ENCODE measurements around the gene ZNRF4.
"Not testable (repeated sequence)": the region's sequence is repeated elsewhere in the genome, so short reads cannot be mapped to it uniquely, and the experiment has no call there.

ZNRF4 gene

DNA sequence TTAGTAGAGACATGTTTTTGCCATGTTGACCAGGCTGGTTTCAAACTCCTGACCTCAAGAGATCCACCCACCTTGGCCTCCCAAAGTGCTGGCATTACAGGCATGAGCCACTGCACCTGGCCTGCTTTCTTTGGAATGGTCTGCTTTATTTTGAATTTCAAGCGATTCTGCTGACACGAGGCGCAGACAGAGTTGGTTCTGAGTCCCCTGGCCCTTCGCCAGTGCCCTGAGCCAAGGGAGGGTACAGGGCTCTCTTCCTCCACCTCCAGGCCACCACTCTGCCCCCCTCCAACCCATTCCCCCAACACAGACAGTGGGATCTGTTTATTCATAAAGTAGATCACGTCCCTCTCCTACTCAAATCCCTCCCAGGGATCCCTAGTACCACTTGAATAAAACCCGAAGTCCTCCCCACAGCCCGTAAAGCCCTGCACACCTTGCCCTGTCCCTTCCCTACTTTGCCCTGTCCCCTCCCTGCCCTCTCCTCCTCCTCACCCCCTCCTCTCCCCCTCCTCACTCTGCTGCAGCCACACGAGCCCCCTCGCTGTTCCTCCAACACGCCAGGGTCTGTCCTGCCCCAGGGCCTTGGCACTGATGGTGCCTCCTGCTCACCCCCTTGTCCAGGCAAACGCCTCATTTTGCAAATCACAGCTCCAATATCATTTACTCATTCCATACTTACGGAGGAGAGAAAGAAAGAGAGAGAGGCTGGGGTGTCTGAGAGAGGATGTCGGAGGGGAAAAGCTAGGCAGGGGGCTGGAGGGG lies 22.4 kb downstream of the ZNRF4 start:
- DNase-seq (ENCODE audit: low read depth), result no peak

DNA sequence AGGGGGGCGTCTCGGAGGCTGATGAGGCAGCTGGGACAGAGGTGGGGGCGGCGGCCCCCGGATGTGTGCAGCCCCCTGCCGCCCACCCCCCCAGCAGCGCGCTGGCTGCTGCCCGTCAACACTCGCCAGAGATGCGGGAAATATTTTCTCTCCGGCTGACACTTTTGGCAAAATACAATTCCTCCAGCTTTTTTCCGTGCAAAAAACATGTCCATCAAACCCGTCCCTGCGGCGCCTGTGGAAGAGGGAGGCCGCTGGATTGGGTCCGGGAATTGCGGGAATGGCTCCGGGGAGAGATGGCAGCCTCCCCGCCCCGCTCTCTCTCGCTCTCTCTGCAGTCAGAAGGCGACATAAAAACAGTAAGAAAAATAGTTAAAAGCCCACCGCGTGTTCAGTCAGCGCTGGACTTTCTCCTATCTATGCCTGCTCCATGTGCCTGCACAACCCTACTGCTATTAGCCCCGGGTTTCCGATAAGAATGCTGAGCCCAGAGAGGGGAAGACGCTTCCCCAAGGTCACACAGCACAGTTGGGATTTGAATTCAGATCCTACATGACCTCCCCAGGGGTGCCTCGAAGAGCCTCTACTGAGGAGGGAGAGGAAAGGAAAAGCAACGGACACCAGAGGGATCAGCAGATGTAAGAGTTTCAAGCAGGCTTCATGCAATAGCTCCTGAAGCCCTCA lies 23.2 kb downstream of the ZNRF4 start:
- DNase-seq (ENCODE audit: low read depth), result no peak

DNA sequence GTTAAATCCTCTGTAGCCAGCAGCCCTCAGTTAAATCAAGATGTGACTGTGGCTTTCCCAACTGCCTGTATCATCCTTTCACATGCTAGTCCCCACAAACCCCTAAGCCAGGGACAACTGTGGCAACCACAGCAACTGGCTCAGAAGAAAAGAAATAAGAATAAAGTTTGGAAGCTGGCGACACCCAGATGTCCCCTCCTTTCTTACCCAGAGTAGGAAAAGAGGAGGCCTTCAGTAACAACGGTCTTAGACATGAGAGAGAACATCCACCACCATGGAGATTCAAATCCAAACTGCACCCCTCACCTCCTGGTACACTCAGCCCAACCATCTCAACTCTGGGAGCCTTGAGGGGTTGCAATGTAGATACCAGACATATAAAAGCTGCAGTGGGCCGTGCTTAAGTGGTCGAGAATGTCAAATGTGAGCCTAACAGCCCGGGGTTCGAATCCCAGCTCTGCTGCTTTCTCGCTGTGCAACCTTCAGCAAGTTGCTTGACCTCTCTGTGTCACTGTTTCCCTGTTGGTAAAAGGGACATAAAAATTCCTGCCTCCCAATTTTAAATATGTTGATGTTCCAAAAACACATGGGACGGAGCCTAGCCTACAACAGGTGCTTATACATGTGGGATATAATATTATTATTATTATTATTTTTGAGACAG lies 23.8 kb downstream of the ZNRF4 start:
- no peak for DNase-seq (ENCODE audit: low read depth)

DNA sequence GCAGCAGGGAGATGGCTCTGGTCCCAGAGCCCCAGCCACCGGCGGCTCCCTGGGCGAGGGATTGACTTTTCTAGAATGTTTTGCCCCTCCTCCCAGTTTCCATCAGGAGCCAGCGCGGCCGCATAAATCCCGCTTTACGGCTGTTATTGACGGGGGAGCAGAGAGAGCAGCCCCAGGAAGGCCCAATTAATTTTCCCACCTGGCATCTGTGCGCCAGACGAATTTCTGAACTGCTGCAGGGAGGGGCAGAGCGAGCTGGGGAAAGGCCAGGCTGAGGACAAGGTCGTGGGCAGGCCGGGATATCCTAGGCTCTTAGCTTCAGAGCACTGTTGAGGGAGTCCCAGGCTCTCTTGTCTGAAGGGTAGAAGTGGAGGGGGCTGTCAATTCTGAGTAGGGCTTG lies 24.7 kb downstream of the ZNRF4 start:
- no peak for DNase-seq (ENCODE audit: low read depth)

DNA sequence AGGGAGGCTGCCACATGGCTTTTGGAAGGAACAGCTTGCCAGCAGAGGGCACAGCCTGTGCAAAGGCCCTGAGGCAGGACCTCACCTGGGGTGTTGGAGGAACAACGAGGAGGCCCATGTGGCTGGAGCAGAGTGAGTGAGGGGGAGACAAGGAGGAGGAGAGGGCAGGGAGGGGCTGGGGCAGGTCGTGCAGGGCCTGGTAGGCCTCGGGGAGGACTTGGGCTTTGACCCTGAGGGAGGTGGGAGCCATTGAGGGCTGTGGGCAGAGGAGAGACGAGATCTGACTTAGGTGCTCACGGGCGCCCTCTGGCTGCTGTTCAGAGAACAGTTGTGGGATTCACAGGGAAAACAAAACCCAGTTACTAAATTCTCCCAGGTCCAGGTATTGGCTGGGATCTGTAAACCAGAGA lies 25.2 kb downstream of the ZNRF4 start:
- peak; percentile 3 for DNase-seq (ENCODE audit: low read depth)

DNA sequence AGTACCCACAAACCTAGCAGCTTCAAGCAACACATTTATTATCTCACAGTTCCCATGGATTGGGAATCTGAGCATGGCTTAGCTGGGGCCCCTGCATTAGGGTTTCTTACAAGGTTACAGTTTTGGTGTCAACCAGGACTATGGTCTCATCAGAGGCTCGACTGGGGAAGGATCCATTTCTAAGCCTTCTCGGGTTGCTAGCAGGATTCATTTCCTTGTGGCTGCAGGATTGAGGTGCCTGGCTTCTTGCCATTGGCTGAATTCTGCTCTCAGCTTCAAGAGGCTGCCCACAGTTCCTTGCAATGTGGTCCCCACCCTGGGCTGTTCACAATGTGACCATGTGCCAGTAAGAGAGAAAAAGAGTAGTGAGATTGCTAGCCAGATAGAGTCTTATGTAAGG lies 26.7 kb downstream of the ZNRF4 start:
- no peak for DNase-seq (ENCODE audit: low read depth)

DNA sequence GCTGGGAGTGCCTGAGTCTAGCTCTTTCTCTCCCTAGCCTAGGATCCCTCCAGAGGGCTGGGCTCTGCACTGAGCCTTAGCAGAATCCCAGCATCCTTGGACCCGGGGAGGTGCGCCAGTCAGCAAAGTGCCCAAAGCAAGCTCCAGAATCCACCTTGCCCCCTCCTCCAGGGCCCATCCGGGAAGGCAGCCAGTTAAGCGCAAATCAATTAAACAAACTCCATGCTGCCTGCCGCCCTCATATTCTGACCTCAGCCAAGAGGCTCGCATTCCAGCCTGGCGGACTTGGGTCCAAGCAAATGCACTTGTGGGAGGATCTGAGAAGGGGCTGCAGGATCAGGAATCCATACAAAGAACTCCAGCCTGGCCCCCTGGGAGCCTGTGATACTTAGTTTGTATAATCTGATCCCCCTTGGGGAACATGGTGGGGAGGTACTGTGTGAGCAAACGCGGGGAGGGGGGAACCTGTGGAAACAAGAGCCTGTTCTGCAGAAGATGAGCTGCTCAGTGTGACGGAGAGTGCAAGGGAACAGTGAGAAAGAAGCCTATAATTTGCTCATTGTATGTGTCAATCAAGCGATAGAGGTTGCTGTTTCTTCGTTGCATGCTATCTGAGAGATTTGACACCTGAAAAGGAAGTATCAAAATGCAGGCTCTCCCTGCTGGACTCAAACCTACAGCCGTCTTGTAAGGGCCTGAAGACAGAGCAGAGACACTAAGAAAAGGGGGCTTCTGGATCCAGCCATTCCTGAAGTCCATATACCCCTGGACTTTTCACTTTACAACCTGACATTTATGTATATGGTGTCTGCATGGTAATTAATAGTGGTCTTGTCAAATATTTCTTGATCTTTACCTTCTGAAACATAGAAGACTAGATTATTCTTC lies 29.4 kb downstream of the ZNRF4 start:
- DNase-seq (ENCODE audit: low read depth), result no peak

DNA sequence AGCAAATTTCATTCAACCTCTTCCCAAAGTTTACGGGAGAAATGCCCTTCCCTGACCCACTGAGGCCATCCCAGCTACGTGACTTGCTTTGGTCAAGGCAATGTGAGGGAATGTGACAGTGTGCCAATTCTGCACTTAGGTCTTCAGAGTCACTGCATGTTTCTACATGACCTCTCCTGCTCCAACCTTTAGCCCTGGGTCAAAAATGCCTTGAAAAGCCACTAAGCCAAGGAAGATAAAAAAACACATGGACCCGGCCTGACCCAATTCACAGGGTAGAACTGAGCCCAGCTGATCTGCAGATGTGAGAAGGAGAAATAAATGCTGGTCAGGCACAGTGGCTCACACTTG lies 30.0 kb downstream of the ZNRF4 start:
- no peak for DNase-seq (ENCODE audit: low read depth)

DNA sequence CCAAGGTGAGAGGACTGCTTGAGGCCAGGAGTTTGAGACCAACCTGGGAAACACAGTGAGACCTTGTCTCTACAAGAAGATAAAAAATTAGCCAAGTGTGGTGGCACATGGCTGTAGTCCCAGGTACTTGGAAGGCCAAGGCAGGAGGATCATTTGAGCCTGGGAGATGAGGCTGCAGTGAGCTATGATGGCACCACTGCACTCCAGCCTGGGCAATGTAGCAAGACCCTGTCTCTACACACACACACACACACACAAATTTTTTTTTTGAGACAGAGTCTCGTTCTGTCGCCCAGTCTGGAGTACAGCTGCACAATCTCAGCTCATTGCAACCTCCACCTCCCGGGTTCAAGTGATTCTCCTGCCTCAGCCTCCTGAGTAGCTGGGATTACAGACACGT lies 30.4 kb downstream of the ZNRF4 start:
- not testable (repeated sequence) for DNase-seq (ENCODE audit: low read depth)

DNA sequence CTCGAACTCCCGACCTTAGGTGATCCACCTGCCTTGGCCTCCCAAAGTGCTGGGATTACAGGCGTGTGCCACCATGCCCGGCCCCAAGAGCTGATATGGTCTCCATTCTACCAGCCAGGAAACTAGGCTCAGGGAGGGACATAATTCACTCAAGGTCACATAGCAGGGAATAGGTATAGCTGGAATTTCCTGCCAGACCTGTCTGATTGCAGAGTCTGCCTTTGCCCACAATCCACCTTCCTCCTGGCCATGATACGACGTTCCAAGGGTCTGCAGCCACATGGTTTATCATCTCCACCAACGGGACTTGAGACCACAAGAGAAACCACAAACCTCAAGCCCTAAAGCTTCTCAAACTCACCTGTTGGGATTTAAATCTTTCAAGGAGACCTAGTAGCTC lies 32.0 kb downstream of the ZNRF4 start:
- DNase-seq (ENCODE audit: low read depth), result no peak

DNA sequence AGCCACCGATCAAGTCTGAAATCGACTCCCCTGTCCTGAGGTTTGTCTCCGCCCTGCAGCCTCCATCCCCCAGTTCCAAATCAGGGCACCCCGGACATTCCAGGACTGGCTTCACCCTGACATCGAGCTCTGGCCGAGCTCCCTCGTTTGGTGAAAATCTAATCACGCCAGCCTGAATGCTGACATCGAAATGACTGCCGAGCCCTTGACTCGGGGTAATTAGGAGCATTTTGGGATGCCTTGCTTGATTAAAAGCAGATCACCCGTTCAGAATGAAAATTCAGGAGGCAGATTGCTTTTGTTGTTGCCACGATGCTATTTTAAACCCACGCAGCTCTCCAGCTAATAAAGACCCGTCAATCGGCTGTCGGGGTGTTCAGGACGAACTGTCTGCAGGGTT lies 34.3 kb downstream of the ZNRF4 start:
- DNase-seq (ENCODE audit: low read depth), result no peak

DNA sequence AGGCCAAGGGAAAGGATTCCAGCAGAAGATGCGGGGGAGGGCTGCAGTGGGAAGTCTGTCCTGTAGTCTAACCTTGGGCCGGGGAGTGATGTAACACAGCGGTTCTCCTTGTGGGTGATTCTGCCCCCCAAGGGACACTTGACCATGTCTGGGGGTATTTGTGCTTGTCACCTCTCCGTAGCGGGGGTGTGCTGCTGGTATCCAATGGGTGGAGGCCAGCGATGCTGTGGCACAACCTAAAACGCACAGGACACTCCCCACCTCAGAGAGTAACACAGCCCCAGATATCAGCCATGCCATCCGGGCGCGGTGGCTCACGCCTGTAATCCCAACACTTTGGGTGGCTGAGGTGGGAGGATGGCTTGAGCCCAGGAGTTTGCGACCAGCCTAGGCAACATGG lies 36.3 kb downstream of the ZNRF4 start:
- DNase-seq (ENCODE audit: low read depth), result no peak

DNA sequence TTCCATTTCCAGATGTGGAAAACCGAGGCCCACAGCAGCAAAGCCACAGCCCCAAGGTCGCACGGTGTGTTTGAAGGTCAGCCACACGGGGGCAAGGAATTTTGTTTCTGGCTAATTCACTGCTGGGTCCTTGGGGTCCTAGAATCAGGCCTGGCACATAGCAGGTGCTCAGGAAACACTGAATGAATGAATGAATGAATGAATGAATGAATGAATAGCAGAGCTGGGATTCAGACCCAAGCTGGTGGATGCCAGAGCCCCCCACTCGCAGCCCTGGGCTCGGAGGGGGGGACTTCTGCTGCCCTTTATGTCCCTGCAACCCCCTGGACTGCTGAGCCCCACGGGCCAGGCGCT lies 37.0 kb downstream of the ZNRF4 start:
- DNase-seq (ENCODE audit: low read depth), result no peak

DNA sequence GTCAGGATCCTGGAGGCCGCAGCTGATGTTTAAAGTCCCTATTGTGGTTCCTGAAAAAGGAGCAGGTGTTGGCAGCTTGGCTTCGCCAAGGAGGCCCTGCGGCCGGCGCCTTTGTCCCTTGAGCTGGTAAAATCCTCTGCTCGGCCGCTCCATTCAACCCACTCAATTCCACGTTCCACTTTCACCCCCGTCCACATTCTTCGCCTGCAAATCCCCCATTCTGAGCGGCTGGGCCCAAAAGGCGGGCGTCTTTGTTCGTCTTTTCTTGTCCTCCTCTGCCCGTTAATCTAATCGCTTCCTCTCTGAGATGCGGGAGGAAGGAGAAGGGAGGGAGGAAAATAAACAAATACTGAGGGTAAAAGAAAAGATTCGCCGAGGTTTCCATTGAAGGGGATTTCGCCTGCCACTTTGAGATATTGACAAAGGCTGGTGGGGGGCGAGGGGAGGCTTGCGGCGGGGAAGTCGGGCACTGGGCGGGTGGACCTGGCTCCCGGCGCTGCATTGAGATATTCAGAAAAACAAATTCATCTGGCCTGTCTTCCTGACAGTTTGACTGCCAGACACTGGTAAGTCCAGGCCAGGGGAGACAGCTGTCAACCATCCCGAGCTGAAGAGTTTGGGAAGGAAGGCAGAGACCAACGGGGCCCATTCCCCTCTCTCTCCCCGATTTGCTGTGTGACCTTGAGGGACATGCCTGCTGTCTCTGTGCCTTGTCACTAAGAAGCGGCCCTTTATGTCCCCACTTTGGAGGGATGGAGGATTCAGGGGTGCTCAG lies 37.6 kb downstream of the ZNRF4 start:
- DNase-seq (ENCODE audit: low read depth), result no peak

DNA sequence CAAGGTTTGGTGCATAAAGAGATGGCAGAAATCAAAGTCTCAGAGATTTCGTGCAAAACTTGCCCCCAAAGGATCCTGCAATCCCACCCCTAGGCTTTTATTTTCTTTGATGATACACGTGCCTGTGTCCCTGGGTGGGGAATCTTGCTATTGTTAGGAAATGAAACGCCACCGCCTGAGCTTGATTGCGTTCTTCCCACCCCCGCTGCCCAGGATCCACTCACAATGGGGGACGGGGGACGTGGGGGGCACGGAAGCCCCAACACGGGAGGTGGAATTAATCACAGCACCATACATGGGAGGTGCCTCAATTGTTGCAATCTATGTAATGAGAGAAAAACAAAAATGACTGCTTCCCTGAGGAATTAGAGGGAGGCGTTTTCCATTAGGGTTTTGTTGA lies 39.6 kb downstream of the ZNRF4 start:
- no peak for DNase-seq (ENCODE audit: low read depth)

DNA sequence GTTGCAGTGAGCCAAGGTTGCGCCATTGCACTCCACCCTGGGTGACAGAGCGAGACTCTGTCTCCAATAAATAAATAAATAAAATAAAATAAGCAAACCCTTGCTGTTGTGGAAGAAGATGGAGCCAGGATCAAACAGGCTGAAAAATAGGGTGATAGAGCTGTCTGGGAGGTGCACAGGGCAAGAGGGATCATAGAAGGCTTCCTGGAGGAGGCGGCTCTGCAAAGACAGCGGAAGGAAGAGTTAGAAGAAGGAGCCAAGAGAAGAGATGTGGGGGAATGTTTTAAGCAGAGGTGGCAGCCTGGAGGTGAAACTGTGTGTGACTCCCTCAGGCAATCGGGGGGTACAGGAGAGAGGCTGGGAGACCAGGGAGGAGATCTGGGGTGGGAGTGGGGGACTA lies 40.6 kb downstream of the ZNRF4 start:
- DNase-seq (ENCODE audit: low read depth), result no peak

DNA sequence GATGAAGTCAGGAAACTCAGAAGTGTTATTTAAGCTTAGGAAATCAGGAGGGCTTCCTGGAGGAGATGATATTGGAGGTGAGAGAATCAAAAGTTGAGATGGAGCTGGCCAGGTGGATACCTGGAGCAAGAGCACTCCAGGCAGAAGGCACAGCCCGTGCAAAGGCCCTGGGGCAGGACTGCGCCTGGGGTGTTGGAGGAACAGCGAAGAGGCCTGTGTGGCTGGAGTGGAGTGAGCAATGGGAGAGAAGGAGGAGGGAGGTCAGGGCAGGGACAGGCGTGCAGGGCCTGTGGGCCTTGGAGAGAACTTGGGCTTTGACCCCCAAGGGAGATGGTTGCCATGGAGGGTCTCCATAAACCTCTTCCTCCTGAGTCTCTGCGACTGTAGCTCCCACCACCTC lies 42.1 kb downstream of the ZNRF4 start:
- no peak for DNase-seq (ENCODE audit: low read depth)

DNA sequence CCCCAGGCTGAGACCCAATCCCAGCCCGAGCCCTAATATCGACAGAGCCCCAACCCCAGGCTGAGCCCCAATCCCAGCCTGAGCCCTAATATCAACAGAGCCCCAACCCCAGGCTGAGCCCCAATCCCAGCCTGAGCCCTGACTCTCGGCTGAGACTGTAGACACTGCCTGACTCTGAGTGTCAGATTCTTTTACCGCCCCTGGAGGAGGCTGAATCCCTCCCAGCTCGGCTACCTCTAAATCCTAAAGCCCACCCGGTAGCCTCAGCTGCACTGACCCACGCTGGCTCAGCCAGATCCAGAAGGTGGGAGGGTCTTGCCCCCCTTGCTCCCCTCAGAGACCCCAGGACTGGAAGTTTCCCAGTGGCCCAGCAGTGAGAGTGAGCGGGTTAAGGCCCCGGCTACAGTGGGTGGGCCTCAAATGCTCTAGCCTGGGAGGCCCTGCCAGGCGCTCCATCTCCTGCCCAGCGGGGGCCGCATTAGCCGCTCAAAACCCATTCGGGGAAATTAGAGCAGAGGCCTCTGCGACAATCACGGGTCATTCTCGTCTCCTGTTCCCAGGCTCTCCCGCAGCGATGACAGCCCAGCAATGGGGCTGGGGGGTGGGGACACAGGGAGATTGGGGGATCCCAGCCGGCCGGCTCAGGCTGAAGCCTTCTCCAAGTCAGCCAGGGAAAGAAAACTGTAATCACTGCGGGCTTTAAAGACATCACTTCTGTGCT lies 43.8 kb downstream of the ZNRF4 start:
- no peak for DNase-seq (ENCODE audit: low read depth)

DNA sequence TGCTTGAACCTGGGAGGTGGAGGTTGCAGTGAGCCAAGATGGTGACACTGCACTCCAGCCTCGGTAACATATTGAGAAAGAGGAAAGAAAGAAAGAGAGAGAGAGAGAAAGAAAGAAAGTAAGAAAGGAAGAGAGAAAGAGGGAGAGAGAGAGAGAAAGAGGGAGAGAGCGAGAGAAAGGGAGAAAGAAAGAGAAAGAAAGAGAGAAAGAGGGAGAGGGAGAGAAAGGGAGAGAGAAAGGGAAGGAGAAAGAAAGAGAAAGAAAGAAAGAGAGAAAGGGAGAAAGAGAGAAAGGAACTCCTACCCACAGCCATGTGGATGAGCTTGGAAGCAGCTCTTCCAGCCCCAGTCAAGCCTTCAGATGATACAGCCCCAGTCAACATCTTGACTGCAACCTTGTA lies 46.7 kb downstream of the ZNRF4 start:
- DNase-seq (ENCODE audit: low read depth), result no peak

DNA sequence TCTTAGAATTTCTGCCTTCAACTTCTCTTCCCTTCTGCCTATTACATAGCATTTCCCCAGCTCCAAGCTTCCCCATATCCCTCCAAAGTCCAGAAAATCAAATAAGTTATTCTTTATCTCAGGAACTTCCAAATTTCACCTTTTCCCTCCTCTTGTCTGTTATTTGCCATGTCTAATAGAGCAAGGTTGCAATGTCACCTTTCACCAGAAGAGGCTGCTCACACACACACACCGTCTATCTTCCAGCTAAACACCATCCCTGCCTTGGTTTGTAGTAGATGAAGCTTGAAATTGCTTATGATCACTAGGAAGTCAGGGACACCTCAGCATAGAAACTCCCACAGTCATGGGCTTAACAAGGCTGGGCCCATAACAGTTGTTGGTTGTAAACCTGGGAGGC lies 48.4 kb downstream of the ZNRF4 start:
- no peak for DNase-seq (ENCODE audit: low read depth)

DNA sequence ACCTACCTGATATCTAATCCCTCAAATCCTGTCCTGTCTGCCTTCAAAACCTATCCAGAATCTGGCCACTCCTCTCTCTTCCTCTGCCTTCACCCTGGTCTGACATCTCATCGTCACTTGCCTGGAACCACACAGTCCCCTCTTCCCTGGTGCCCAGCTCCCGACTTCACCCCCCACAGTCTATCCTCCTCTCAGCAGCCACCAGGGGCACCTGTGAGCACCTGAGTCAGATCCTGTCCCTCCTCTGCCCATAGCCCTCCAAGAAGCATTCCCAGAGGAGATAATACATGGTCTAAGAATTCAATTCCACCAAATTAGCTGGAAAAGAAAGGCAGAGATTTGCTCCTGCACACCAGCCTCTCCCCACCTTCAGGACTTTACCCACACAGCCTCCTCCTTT lies 48.9 kb downstream of the ZNRF4 start:
- DNase-seq (ENCODE audit: low read depth), result no peak
